ENCODE results near the gene PON3. TPM values are rescaled to one million over a fixed set of nuclear protein-coding genes. Genes with fewer than 3 reads are reported as not detected.
A peak's percentile ranks its signal among the peaks of the same experiment; 100 is the strongest.

The PON3 gene
- not detected for total RNA-seq

GRCh38 chr7:95396136-95397032 is at the start of gene PON3:
Gene PON3 (minus strand): TSS chr7:95396375. CDS start chr7:95396350, 25 bp downstream.
- Mint-ChIP-seq H3K27ac (no peak within 1 kb of the TSS), H3K9me3 (no peaks in the 10 kb centered on the region), H3K4me3 (peak within 1 kb of the TSS; percentile 60), H3K36me3 (ENCODE audit: low read depth) (no peaks in the 10 kb centered on the region), H3K4me1 (ENCODE audit: low read depth) (peaks cover 2% of the 10 kb centered on the region), H3K27me3 (ENCODE audit: low read depth) (peaks cover 41% of the 10 kb centered on the region)
- CTCF ChIA-PET, result interaction anchor here (0.7 to 2.0 kb wide), 5 partner anchors 9 to 292 kb away, joined by 3 to 9 read pairs (median 4); no protein-coding TSS in a partner anchor
- DNase-seq, result peak; percentile 27
- intact Hi-C loops (cut with micrococcal nuclease), result loop anchor here (2.0 to 5.0 kb wide), 2 partner anchors 80 to 739 kb away; partner anchors contain the start of gene SGCE

DNA sequence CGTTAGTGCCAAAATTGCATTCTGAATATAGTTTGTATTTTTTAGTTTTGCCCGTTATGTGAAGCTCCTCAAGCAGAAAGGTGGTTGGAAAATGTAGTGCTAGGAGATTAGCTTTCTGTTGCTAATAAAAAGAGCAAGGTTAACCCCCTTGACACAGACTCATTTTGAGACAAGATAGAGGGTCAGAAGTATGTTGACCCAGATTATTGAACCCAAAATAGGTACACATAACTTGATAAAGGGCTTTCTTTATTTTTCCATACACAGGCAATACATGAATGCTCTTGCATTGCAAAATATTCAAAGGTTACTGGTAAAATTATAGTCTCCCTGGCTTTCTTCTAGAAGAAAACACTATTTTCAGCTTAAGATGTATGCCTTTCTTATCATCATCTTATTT is 48.6 kb upstream of the PON3 start:
- intact Hi-C loops (cut with micrococcal nuclease), result no loop called here
- H3K4me1 Mint-ChIP-seq (ENCODE audit: low read depth), result no peaks in the 10 kb centered on the region
- H3K4me3 Mint-ChIP-seq, result no peak overlapping the region
- DNase-seq, result no peak
- H3K36me3 Mint-ChIP-seq (ENCODE audit: low read depth), result no peaks in the 10 kb centered on the region
- H3K27ac Mint-ChIP-seq, result no peak overlapping the region
- H3K9me3 Mint-ChIP-seq, result no peaks in the 10 kb centered on the region
- H3K27me3 Mint-ChIP-seq (ENCODE audit: low read depth), result peaks cover 2% of the 10 kb centered on the region
- CTCF ChIA-PET, result interaction anchor here (0.7 to 1.1 kb wide), 2 partner anchors 32 to 182 kb away, joined by 3 read pairs; no protein-coding TSS in a partner anchor

- CTCF ChIA-PET, result no interaction called here
- Mint-ChIP-seq H3K36me3 (ENCODE audit: low read depth) (no peaks in the 10 kb centered on the region), H3K4me3 (no peak overlapping the region), H3K4me1 (ENCODE audit: low read depth) (no peaks in the 10 kb centered on the region), H3K9me3 (no peaks in the 10 kb centered on the region), H3K27ac (no peak overlapping the region), H3K27me3 (ENCODE audit: low read depth) (peaks cover 2% of the 10 kb centered on the region)
- intact Hi-C loops (cut with micrococcal nuclease), result no loop called here
- no peak for DNase-seq
These were observed 45.1 kb upstream of the PON3 start for GRCh38 chr7:95441042-95441823.

DNA sequence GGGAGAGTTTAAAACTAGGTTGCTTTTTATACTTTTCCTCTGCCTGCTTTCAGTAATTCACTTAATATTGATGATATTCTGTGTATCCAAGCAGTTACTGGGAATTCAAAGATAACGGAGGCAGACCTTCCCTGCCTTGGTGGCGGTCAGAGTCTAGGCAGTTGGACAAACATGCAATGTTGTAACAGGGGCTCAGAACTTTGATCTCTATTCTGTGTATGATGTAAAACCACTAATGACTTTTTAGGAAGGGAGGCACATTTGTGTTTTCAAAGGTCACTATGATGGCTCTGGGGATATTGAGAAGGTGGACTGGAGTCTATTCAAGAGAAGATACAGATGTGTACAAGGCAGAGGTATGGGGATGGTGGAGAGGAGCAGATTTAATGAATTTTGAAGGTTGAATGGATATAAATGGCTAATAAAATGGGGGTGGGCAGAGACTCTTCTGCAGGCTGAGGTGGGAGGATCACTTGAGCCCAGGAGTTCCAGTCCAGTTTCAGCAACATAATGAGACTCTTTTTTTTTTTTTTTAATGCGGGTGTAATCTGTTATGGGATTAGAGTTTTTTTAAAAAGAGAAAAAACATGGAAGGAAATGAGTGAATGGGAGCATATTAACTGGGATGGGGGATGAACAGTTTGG is 44.3 kb upstream of the PON3 start:
- H3K4me3 Mint-ChIP-seq, result no peak overlapping the region
- CTCF ChIA-PET, result no interaction called here

GRCh38 chr7:95436407-95436806 is 40.2 kb upstream of the PON3 start:
- H3K9me3 Mint-ChIP-seq, result no peaks in the 10 kb centered on the region
- no peak overlapping the region for H3K4me3 Mint-ChIP-seq
- intact Hi-C loops (cut with micrococcal nuclease), result loop anchor here (5.0 kb wide), 1 partner anchor 924 kb away; no protein-coding TSS in a partner anchor
- peaks cover 9% of the 10 kb centered on the region for H3K27me3 Mint-ChIP-seq (ENCODE audit: low read depth)
- CTCF ChIA-PET, result interaction anchor here (0.6 to 0.9 kb wide), 2 partner anchors 18 to 22 kb away, joined by 3 read pairs; no protein-coding TSS in a partner anchor
- H3K4me1 Mint-ChIP-seq (ENCODE audit: low read depth), result peaks cover 6% of the 10 kb centered on the region
- DNase-seq, result no peak
- no peaks in the 10 kb centered on the region for H3K36me3 Mint-ChIP-seq (ENCODE audit: low read depth)
- H3K27ac Mint-ChIP-seq, result no peak overlapping the region

More for the DNA sequence above, 44.3 kb upstream of the PON3 start:
- Mint-ChIP-seq H3K4me1 (ENCODE audit: low read depth) (no peaks in the 10 kb centered on the region), H3K36me3 (ENCODE audit: low read depth) (no peaks in the 10 kb centered on the region), H3K27ac (no peak overlapping the region), H3K27me3 (ENCODE audit: low read depth) (peaks cover 2% of the 10 kb centered on the region), H3K9me3 (no peaks in the 10 kb centered on the region)
- DNase-seq, result no peak
- intact Hi-C loops (cut with micrococcal nuclease), result no loop called here

DNA sequence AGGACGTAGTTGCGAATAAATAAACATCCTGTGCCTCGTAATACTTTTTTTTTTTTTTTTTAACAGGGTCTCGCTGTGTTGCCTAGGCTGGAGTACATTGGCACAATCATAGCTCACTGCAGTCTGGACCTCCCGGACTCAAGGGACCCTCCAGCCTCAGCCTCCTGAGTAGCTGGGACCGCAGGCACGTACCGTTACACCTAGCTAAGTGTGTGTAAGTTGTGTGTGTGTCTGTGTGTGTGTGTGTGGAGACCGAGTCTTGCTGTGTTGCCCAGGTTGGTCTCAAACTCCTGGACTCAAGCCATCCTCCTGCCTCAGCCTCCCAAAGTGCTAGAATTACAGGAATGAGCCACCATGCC is 39.2 kb upstream of the PON3 start:
- intact Hi-C loops (cut with micrococcal nuclease), result loop anchor here (5.0 kb wide), 1 partner anchor 923 kb away; no protein-coding TSS in a partner anchor

DNA sequence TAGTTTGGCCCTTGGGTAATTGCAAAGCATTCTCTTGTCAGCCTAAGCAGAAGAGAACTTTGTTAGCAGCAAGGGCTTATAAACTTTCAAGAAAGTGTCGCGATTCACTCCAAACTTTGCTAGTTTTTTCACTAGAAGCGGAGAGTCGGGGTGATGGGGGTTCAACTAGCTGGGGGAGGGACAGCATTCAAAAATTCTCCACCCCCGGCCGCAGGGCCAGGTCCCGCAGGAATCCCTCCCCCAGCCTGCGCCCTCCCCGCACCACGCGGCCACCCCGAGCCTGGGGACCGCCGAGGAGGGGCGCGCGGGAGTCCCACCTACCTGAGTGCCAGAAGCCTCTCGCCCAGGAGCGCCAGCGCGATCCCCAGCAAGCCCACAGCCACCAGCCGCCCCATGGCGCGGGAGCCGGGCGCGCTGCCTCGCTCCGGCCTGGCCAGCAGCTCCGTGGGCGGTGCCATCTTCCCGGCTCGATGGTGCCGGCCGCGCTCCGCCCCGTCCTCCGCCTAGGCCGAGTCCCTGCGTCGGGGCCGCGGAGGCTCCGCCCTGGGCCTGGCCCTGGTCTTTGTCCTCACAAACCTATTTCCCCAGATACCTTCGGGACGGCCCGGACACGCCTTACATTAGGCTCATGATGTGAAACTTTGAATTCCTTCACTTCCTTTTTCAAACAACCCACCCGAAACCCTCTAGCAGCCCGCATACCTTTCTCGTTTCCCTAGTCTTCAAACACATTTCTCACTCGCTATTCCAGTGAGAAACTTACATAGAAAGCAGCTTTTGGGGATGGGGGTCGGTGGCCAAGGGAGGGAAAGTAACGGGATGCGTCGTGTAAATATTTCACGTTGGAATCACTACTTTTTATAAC is 38.6 kb upstream of the PON3 start, which contains the start of gene PON2:
PON2 (minus strand) TSS at position 472 of the 865 bp plus-strand sequence; CDS start at position 395, 77 bp downstream.
- H3K4me3 Mint-ChIP-seq, result peak within 1 kb of the TSS; percentile 69
- H3K27me3 Mint-ChIP-seq (ENCODE audit: low read depth), result peaks cover 7% of the 10 kb centered on the region
- H3K27ac Mint-ChIP-seq, result no peak within 1 kb of the TSS
- DNase-seq, result peak; percentile 38
- H3K4me1 Mint-ChIP-seq (ENCODE audit: low read depth), result peaks cover 6% of the 10 kb centered on the region
- intact Hi-C loops (cut with micrococcal nuclease), result loop anchor here (5.0 kb wide), 1 partner anchor 922 kb away; no protein-coding TSS in a partner anchor
- CTCF ChIA-PET, result interaction anchor here (0.6 kb wide), 1 partner anchor 932 kb away, joined by 3 read pairs; no protein-coding TSS in a partner anchor
- no peaks in the 10 kb centered on the region for H3K36me3 Mint-ChIP-seq (ENCODE audit: low read depth)
- H3K9me3 Mint-ChIP-seq, result no peaks in the 10 kb centered on the region

More for the DNA sequence above, 39.2 kb upstream of the PON3 start:
- peak overlapping the region; percentile 69 for H3K4me3 Mint-ChIP-seq
- CTCF ChIA-PET, result interaction anchor here (0.6 to 0.9 kb wide), 2 partner anchors 17 to 932 kb away, joined by 3 read pairs; no protein-coding TSS in a partner anchor
- H3K36me3 Mint-ChIP-seq (ENCODE audit: low read depth), result no peaks in the 10 kb centered on the region
- peaks cover 6% of the 10 kb centered on the region for H3K4me1 Mint-ChIP-seq (ENCODE audit: low read depth)
- no peak overlapping the region for H3K27ac Mint-ChIP-seq
- DNase-seq, result no peak
- H3K9me3 Mint-ChIP-seq, result no peaks in the 10 kb centered on the region
- H3K27me3 Mint-ChIP-seq (ENCODE audit: low read depth), result peaks cover 7% of the 10 kb centered on the region

GRCh38 chr7:95433952-95434556 is 37.9 kb upstream of the PON3 start:
- Mint-ChIP-seq H3K4me3 (peak overlapping the region; percentile 64), H3K36me3 (ENCODE audit: low read depth) (no peaks in the 10 kb centered on the region), H3K27me3 (ENCODE audit: low read depth) (peaks cover 11% of the 10 kb centered on the region), H3K4me1 (ENCODE audit: low read depth) (peaks cover 6% of the 10 kb centered on the region), H3K27ac (no peak overlapping the region), H3K9me3 (no peaks in the 10 kb centered on the region)
- CTCF ChIA-PET, result no interaction called here
- intact Hi-C loops (cut with micrococcal nuclease), result no loop called here
- no peak for DNase-seq

DNA sequence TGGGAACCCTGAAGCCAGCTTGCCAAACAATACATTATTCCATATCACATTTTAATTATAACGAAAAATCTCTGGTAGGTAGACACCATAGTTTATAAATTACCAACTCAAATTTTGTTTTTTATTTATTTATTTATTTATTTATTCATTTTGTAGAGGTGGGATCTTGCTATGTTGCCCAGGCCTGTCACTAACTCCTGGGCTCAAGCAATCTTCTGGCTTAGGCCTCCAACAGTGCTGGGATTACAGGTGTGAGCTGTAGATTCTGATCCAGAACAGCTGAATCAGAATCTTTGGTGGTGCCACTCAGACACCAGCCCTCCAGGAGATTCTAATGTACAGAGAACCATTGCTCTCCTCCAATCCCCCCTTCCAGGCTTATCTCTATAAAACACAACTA is 37.0 kb upstream of the PON3 start:
- H3K9me3 Mint-ChIP-seq, result no peaks in the 10 kb centered on the region
- intact Hi-C loops (cut with micrococcal nuclease), result no loop called here
- no peak overlapping the region for H3K27ac Mint-ChIP-seq
- H3K27me3 Mint-ChIP-seq (ENCODE audit: low read depth), result peaks cover 11% of the 10 kb centered on the region
- H3K36me3 Mint-ChIP-seq (ENCODE audit: low read depth), result no peaks in the 10 kb centered on the region
- H3K4me1 Mint-ChIP-seq (ENCODE audit: low read depth), result peaks cover 6% of the 10 kb centered on the region
- CTCF ChIA-PET, result interaction anchor here (1.5 kb wide), 1 partner anchor 43 kb away, joined by 5 read pairs; no protein-coding TSS in a partner anchor
- H3K4me3 Mint-ChIP-seq, result no peak overlapping the region
- DNase-seq, result no peak

GRCh38 chr7:95432606-95433005 is 36.4 kb upstream of the PON3 start:
- Mint-ChIP-seq H3K36me3 (ENCODE audit: low read depth) (no peaks in the 10 kb centered on the region), H3K27ac (no peak overlapping the region), H3K4me1 (ENCODE audit: low read depth) (peaks cover 6% of the 10 kb centered on the region), H3K27me3 (ENCODE audit: low read depth) (peaks cover 11% of the 10 kb centered on the region), H3K9me3 (no peaks in the 10 kb centered on the region), H3K4me3 (no peak overlapping the region)
- CTCF ChIA-PET, result interaction anchor here (1.5 kb wide), 1 partner anchor 44 kb away, joined by 5 read pairs; no protein-coding TSS in a partner anchor
- intact Hi-C loops (cut with micrococcal nuclease), result no loop called here
- no peak for DNase-seq

DNA sequence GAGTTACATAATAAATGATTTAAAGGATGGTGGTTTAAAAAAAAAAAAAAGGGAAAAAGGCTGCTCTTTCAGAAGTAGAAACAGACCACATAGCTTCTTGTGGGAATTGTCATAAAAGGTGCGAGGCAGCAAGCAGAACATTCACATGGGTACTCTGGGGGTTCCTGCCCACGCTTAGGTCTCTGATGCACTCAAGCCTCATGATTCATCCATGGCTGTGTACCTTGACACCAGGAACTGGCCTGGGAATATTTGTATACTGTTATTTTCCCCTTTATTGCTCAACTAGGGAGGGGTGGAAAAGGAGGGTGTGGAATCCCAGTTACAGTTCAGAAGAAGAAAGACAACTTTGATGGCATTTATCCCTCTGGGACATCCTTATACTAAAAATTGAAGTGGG is 34.7 kb upstream of the PON3 start:
- intact Hi-C loops (cut with micrococcal nuclease), result no loop called here
- Mint-ChIP-seq H3K4me3 (no peak overlapping the region), H3K36me3 (ENCODE audit: low read depth) (no peaks in the 10 kb centered on the region), H3K9me3 (no peaks in the 10 kb centered on the region), H3K27me3 (ENCODE audit: low read depth) (peaks cover 11% of the 10 kb centered on the region), H3K4me1 (ENCODE audit: low read depth) (peaks cover 6% of the 10 kb centered on the region), H3K27ac (no peak overlapping the region)
- CTCF ChIA-PET, result no interaction called here
- DNase-seq, result no peak

Data from activated naive CD4-positive, alpha-beta T cell treated with anti-CD3 and anti-CD28 coated beads for 36 hours (primary cell).